ENCODE results near the gene RRP8. TPM values are rescaled to one million over a fixed set of nuclear protein-coding genes. Genes with fewer than 3 reads are reported as not detected.

RRP8 gene
- total RNA-seq, 1 experiment from 2014 or later: 17.8 TPM

DNA sequence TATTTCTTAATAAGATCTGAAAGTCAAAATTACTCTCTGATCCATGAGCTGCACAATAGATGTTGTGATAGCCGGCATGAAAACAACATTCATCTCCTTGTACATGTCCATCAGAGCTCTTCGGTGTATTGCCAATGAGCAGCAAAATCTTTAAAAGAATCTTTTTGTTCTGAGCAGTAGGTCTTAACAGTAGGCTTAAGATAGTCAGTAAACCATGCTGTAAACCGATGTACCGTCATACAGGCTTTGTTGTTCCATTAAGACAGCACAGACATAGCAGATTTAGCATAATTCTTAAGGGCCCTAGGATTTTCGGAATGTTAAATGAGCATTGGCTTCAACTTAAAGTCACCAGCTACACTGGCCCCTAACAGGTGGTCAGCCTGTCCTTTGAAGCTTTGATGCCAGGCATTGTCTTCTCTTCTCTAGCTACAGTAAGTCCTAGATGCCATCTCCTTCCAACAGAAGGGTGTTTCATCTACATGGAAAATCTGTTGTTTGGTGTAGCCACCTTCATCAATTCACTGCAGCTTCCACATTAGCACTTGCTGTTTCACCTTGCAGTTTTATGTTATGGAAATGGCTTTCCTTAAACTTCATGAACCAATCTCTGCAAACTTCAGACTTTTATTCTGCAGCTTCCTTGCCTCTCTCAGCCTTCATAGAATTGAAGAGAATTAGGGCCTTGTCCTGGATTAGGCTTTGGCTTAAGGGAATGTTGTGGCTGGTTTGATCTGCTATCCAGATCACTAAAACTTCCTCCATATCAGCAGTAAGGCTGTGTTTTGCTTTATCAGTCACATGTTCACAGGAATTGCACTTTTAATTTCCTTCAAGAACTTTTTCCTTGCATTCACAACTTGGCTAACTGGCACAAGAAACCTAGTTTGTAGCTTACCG, 28.4 kb downstream of the RRP8 start:
- TF ChIP-seq CBX3 (IDR thresholded peaks at IDR 0.05; ENCODE audit: low read depth): no peak
- TF ChIP-seq, protein P1, sequence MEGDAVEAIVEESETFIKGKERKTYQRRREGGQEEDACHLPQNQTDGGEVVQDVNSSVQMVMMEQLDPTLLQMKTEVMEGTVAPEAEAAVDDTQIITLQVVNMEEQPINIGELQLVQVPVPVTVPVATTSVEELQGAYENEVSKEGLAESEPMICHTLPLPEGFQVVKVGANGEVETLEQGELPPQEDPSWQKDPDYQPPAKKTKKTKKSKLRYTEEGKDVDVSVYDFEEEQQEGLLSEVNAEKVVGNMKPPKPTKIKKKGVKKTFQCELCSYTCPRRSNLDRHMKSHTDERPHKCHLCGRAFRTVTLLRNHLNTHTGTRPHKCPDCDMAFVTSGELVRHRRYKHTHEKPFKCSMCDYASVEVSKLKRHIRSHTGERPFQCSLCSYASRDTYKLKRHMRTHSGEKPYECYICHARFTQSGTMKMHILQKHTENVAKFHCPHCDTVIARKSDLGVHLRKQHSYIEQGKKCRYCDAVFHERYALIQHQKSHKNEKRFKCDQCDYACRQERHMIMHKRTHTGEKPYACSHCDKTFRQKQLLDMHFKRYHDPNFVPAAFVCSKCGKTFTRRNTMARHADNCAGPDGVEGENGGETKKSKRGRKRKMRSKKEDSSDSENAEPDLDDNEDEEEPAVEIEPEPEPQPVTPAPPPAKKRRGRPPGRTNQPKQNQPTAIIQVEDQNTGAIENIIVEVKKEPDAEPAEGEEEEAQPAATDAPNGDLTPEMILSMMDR (IDR thresholded peaks at IDR 0.05 in 2 of 3, conservative IDR thresholded peaks at IDR 0.05 in 1 of 3; ENCODE audit: borderline replicate concordance in 1 of 3, insufficient read depth in 1 of 3, low read depth in 2 of 3, low read length in 2 of 3): no peak
- no peak for TF ChIP-seq SP1 (IDR thresholded peaks at IDR 0.05; ENCODE audit: low read depth)
- TF ChIP-seq RAD21 (IDR thresholded peaks at IDR 0.05; ENCODE audit: low read depth): no peak
- TF ChIP-seq, protein P2, sequence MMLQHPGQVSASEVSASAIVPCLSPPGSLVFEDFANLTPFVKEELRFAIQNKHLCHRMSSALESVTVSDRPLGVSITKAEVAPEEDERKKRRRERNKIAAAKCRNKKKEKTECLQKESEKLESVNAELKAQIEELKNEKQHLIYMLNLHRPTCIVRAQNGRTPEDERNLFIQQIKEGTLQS (IDR thresholded peaks at IDR 0.05): no peak
- TF ChIP-seq, protein P3, sequence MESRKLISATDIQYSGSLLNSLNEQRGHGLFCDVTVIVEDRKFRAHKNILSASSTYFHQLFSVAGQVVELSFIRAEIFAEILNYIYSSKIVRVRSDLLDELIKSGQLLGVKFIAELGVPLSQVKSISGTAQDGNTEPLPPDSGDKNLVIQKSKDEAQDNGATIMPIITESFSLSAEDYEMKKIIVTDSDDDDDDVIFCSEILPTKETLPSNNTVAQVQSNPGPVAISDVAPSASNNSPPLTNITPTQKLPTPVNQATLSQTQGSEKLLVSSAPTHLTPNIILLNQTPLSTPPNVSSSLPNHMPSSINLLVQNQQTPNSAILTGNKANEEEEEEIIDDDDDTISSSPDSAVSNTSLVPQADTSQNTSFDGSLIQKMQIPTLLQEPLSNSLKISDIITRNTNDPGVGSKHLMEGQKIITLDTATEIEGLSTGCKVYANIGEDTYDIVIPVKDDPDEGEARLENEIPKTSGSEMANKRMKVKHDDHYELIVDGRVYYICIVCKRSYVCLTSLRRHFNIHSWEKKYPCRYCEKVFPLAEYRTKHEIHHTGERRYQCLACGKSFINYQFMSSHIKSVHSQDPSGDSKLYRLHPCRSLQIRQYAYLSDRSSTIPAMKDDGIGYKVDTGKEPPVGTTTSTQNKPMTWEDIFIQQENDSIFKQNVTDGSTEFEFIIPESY (IDR thresholded peaks at IDR 0.05; ENCODE audit: extremely low read depth, insufficient replicate concordance, low read length): no peak
- TF ChIP-seq ZFX (IDR thresholded peaks at IDR 0.05): no peak
- no peak for TF ChIP-seq TCF7L2 (IDR thresholded peaks at IDR 0.05; ENCODE audit: borderline replicate concordance, extremely low read depth, insufficient read depth, insufficient read length)
- TF ChIP-seq SRF (IDR thresholded peaks at IDR 0.05; ENCODE audit: low read depth): no peak
- no peak for TF ChIP-seq JUND (IDR thresholded peaks at IDR 0.05)
- TF ChIP-seq POLR2AphosphoS5 (IDR thresholded peaks at IDR 0.05; ENCODE audit: low read depth, low read length): no peak
- TF ChIP-seq, protein P4, sequence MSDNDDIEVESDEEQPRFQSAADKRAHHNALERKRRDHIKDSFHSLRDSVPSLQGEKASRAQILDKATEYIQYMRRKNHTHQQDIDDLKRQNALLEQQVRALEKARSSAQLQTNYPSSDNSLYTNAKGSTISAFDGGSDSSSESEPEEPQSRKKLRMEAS (IDR thresholded peaks at IDR 0.05): no peak
- TF ChIP-seq SIN3A (IDR thresholded peaks at IDR 0.05; ENCODE audit: low read depth): no peak
- TF ChIP-seq CEBPB (IDR thresholded peaks at IDR 0.05; ENCODE audit: low read depth): no peak
- no peak for TF ChIP-seq YY1 (IDR thresholded peaks at IDR 0.05; ENCODE audit: extremely low read depth, insufficient replicate concordance, low read depth, low read length)
- DNase-seq (ENCODE audit: low read depth, low spot score) (no peak), ATAC-seq (no peak)
- H3K4me3 ChIP-seq (replicated peaks in 1 of 2; ENCODE audit: low read depth in 1 of 2, low read length in 2 of 2): no peak overlapping the region
- no peaks in the 10 kb centered on the region for H4K20me1 ChIP-seq (ENCODE audit: insufficient read depth)
- H3K27ac ChIP-seq (ENCODE audit: low read depth, low read length): no peak overlapping the region
- ChIA-PET CTCF (no interaction called here), RAD21 (ENCODE audit: low non-redundant PET in 1 of 2, low total read pairs in 2 of 2, uncharacterized antibody in 2 of 2, unreplicated experiment in 2 of 2) (no interaction called here), POLR2A (interaction anchor here (0.6 kb wide), 1 partner anchor 101 kb away, joined by 3 read pairs; no protein-coding TSS in a partner anchor)
- H3K9me3 ChIP-seq (ENCODE audit: control insufficient read depth in 1 of 2, insufficient read depth in 1 of 2, low read depth in 1 of 2, low read length in 2 of 2): no peaks in the 10 kb centered on the region
- H3K4me1 ChIP-seq (ENCODE audit: control insufficient read depth in 1 of 2, insufficient read depth in 2 of 2, low read length in 2 of 2): no peaks in the 10 kb centered on the region
- H3K36me3 ChIP-seq (ENCODE audit: control insufficient read depth in 1 of 2, insufficient read depth in 2 of 2, low read length in 2 of 2): no peaks in the 10 kb centered on the region
- H3K27me3 ChIP-seq (ENCODE audit: insufficient read depth, low read length): no peaks in the 10 kb centered on the region
- H3K4me2 ChIP-seq (ENCODE audit: low read length): no peak overlapping the region
- H3K9ac ChIP-seq (ENCODE audit: low read length): no peak overlapping the region
- no peaks in the 10 kb centered on the region; the same call in 1 of the 2 replicates for H3K79me2 ChIP-seq (ENCODE audit: insufficient read depth, low read length)
- no peaks in the 10 kb centered on the region for H3K9me2 ChIP-seq (ENCODE audit: insufficient read depth)
- intact Hi-C loops (cut with micrococcal nuclease): no loop called here
- H2AFZ ChIP-seq (ENCODE audit: low read depth, low read length, poor library complexity, severe bottlenecking): no peak overlapping the region
- BruUV-seq (replicated peaks): no TSS peak

Data from HCT116 (cell line).